K562 treated with DMSO at 1 percent for 48 hours (cell line): ENCODE measurements around the gene CLTA. TPM values are rescaled to one million over a fixed set of nuclear protein-coding genes. Genes with fewer than 3 reads are reported as not detected.

ENCODE experiments used
- total RNA-seq: library from RNA; unstranded; fragments of 300-600 nt; gene quantifications from 2 replicates; pipeline ENCODE4 v1.2.3, GENCODE V29; 2022; ENCODE audit warnings: low replicate concordance; ENCODE audit errors: extremely low read depth

CLTA gene, protein sequence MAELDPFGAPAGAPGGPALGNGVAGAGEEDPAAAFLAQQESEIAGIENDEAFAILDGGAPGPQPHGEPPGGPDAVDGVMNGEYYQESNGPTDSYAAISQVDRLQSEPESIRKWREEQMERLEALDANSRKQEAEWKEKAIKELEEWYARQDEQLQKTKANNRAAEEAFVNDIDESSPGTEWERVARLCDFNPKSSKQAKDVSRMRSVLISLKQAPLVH
- total RNA-seq, result not detected in 2 replicates

DNA sequence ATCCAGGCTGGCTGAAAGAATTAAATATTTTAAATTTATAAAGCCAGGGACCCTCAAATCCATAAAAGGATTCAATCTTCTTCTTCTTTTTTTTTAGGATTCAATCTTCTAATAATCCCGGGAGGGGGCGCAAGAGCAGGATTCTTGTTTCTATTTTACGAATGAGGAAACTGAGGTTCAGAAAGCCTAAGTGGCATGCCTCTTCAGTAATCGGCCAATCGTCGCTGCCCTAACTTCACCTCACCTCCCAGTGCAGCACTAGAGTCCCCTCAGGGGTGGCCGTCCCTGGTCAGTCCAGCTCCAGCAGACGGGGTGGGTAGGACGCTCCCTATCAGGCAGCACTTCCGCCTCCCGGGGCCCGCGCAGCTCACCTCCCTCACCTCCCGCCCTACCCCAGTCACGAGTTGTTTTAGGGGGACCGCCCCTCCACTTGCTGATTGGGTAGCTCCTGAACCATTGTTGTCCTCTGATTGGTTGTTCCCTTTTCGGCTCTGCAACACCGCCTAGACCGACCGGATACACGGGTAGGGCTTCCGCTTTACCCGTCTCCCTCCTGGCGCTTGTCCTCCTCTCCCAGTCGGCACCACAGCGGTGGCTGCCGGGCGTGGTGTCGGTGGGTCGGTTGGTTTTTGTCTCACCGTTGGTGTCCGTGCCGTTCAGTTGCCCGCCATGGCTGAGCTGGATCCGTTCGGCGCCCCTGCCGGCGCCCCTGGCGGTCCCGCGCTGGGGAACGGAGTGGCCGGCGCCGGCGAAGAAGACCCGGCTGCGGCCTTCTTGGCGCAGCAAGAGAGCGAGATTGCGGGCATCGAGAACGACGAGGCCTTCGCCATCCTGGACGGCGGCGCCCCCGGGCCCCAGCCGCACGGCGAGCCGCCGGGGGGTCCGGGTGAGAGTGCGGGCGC lies at the start of gene CLTA:
Gene CLTA, plus strand, starts transcription at position 534 of the 902 bp plus-strand sequence. Its CDS starts 136 bp downstream, at position 670.

DNA sequence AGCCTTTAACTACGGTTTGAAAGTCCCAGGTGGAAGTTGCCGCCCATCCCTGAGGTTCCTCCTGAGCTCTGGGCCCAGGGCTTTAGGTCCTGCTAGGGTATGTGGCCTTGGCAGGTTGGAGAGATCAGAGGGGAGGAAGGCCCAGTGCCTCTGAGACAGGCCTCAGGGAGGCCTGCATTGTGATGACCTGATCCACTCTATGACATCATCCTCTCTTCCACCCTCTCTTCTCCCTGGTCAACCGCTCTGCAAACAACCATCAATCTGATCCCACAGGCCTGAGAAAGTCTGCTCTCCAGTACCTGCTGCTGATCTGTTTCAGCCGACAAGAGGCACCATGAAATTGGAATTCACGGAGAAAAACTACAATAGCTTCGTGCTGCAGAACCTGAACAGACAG lies 21.6 kb upstream of the CLTA start, which contains the start of gene CCIN:
Gene CCIN, plus strand, starts transcription at position 223 of the 400 bp plus-strand sequence. Its CDS starts 115 bp downstream, at position 338.

DNA sequence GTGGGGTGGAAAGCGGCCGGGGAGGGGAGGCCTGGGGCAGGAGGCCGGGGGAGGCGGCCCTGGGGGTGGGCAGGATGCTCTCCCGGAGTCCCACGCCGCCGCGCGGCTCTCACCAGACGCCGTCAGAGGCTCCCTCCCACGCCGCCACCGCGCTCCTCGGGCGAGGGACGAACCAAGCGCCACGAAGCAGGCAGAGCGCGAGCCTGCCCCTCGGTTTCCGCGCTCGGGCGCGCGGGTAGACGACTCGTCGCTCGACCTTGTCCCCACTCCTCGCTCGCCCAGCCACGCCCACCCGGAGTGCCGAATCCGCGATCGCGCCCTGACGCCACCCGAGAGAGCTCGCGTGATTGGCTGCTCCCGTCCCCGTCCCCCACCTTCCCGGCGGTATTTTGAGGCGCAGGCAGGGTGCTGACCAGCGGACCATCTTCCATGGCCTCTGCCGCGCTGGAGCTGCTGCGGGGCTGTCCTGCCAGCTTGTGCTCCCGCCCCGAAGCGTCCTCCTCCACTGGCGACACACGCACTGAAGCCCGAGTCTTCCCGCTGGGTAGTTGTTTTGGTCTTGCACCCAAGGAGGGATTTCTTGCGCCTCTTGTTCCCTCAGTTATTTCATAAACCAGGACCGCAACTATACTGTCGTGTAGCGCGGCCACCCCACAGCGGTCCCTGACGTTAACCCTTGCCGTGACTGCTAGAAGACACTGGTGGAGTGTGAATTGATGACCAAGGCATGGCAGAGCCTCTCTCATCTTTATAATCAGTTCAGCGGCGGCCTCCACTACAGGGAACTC lies 67.7 kb downstream of the CLTA start, which contains the start of gene GNE:
Gene GNE, minus strand, starts transcription at position 241 of the 788 bp plus-strand sequence. CDS start 9,093 bp downstream, outside the sequence.

Other genes with a start within 250 kb of the CLTA start
- gene OR2S2, start 232.8 kb upstream of the CLTA start, total RNA-seq, result not detected in 2 replicates
- not detected in 2 replicates for gene RECK, start 154.0 kb upstream of the CLTA start, total RNA-seq
- not detected in 2 replicates for gene GLIPR2, start 54.2 kb upstream of the CLTA start, total RNA-seq
- gene CCIN, start 21.5 kb upstream of the CLTA start, total RNA-seq, result not detected in 2 replicates
- not detected in 2 replicates for gene GNE, start 67.5 kb downstream of the CLTA start, total RNA-seq
- not detected in 2 replicates for gene RNF38, start 209.3 kb downstream of the CLTA start, total RNA-seq